Ishikawa (cell line): ENCODE results near the gene B3GNT8.

Source experiments
- CREB1 ChIP-seq: IDR thresholded peaks from 2 replicates; pipeline ENCODE4 v1.6.1; 2012; ENCODE audit warnings: low read depth
- EGR1 ChIP-seq: IDR thresholded peaks from 2 replicates; pipeline ENCODE4 v1.6.1; 2012
- EP300 ChIP-seq: IDR thresholded peaks from 2 replicates; pipeline ENCODE4 v1.6.1; 2012; ENCODE audit warnings: borderline replicate concordance
- MAX ChIP-seq: IDR thresholded peaks from 2 replicates; pipeline ENCODE4 v1.6.1; 2012
- NFIC ChIP-seq: IDR thresholded peaks from 2 replicates; pipeline ENCODE4 v1.6.1; 2012
- RAD21 ChIP-seq: IDR thresholded peaks from 2 replicates; pipeline ENCODE4 v1.6.1; 2012; ENCODE audit warnings: low read depth
- TAF1 ChIP-seq: IDR thresholded peaks from 2 replicates; pipeline ENCODE4 v1.6.1; 2012; ENCODE audit warnings: low read depth, mild to moderate bottlenecking
- USF1 ChIP-seq: IDR thresholded peaks from 2 replicates; pipeline ENCODE4 v1.6.1; 2012
- ZBTB7A ChIP-seq: IDR thresholded peaks from 2 replicates; pipeline ENCODE4 v1.6.1; 2012; ENCODE audit warnings: low read depth

- TF ChIP-seq CREB1 (no peak), USF1 (no peak), EP300 (no peak), EGR1 (no peak), NFIC (no peak), TAF1 (no peak), MAX (no peak), RAD21 (peak; percentile 85), ZBTB7A (no peak)
Measured at GRCh38 chr19:41449079-41449864, 22.1 kb upstream of the B3GNT8 start.
